HFF-Myc (cell line): ENCODE results near the gene TWIST2.

ENCODE experiments used
- DNase-seq: peaks from one replicate; pipeline ENCODE4 v3.0.0-alpha.2; 2011; ENCODE audit warnings: low read depth; ENCODE audit errors: extremely low read depth
- H3K4me3 ChIP-seq: replicated peaks from 2 replicates; pipeline ENCODE4 v1.5.1; 2011; ENCODE audit warnings: low read depth, mild to moderate bottlenecking, control low read depth, low read length
- TF ChIP-seq, protein P1 (sequence below): IDR thresholded peaks from 2 replicates; pipeline ENCODE4 v1.5.1; 2012; ENCODE audit warnings: mild to moderate bottlenecking, low read depth, low read length, control low read depth; ENCODE audit errors: missing control alignments

Gene TWIST2

GRCh38 chr2:238916176-238916874 lies 68.4 kb downstream of the TWIST2 start:
- no peak for DNase-seq
- H3K4me3 ChIP-seq = no peak overlapping the region
- TF ChIP-seq, protein P1, sequence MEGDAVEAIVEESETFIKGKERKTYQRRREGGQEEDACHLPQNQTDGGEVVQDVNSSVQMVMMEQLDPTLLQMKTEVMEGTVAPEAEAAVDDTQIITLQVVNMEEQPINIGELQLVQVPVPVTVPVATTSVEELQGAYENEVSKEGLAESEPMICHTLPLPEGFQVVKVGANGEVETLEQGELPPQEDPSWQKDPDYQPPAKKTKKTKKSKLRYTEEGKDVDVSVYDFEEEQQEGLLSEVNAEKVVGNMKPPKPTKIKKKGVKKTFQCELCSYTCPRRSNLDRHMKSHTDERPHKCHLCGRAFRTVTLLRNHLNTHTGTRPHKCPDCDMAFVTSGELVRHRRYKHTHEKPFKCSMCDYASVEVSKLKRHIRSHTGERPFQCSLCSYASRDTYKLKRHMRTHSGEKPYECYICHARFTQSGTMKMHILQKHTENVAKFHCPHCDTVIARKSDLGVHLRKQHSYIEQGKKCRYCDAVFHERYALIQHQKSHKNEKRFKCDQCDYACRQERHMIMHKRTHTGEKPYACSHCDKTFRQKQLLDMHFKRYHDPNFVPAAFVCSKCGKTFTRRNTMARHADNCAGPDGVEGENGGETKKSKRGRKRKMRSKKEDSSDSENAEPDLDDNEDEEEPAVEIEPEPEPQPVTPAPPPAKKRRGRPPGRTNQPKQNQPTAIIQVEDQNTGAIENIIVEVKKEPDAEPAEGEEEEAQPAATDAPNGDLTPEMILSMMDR = no peak

DNA sequence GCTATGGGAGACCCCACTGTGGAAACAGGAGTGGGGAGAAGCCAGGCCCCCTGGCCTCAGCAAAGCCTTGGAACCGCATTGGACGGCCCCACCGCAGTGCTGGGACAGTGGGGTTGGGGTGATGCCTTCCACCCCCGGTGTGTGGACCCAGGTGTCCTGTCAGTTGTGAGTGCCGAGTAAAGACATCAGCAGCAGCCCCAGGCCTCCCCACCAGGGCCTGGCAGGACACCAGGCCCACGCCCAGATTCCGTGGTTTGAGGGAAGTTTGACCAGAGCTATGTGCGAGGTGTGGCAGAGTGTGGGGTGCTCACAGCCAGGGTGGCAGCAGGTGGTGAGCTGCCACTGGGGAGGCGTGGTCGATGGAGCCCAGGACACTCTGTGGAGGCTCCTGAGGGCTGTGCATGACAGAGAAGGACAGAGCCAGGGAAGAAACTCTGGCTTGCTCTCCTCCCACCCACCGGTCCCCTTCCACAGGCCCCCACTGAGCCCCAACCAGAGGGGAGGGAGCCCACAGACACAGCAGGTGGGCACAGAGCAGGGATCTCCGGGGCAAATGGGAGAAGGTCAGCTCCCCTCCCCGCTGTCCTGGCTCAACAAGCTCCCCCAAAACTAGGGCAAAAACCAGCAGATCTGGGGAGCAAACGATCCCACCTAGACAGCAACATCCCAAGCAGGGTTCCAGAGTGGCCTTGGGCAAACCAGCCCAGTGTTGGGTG lies 69.1 kb downstream of the TWIST2 start:
- DNase-seq = no peak
- TF ChIP-seq, protein P1 = no peak
- H3K4me3 ChIP-seq = no peak overlapping the region

- no peak overlapping the region for H3K4me3 ChIP-seq
- TF ChIP-seq, protein P1 = no peak
- DNase-seq = no peak
These were observed 71.4 kb downstream of the TWIST2 start for GRCh38 chr2:238919307-238919706.

- no peak for DNase-seq
- TF ChIP-seq, protein P1 = no peak
- no peak overlapping the region for H3K4me3 ChIP-seq
These were observed 72.2 kb downstream of the TWIST2 start for GRCh38 chr2:238920053-238920452.

GRCh38 chr2:238920601-238921001 lies 72.7 kb downstream of the TWIST2 start:
- DNase-seq = no peak
- TF ChIP-seq, protein P1 = no peak
- no peak overlapping the region for H3K4me3 ChIP-seq

- H3K4me3 ChIP-seq = no peak overlapping the region
- TF ChIP-seq, protein P1 = no peak
- no peak for DNase-seq
These were observed 73.4 kb downstream of the TWIST2 start for GRCh38 chr2:238921259-238921658.
